NB4 (cell line): ENCODE results near the gene PTGIS.
"Not testable (repeated sequence)": the region's sequence is repeated elsewhere in the genome, so short reads cannot be mapped to it uniquely, and the experiment has no call there.

Source experiments
- POLR2A ChIP-seq: IDR thresholded peaks from 2 replicates; pipeline ENCODE4 v1.6.1; 2011; ENCODE audit warnings: mild to moderate bottlenecking; ENCODE audit not compliant: insufficient read length; ENCODE audit errors: extremely low read depth
- TF ChIP-seq, protein P1 (sequence below): IDR thresholded peaks from one replicate; pipeline ENCODE4 v1.5.1; 2012; ENCODE audit warnings: low read depth, low read length

DNA sequence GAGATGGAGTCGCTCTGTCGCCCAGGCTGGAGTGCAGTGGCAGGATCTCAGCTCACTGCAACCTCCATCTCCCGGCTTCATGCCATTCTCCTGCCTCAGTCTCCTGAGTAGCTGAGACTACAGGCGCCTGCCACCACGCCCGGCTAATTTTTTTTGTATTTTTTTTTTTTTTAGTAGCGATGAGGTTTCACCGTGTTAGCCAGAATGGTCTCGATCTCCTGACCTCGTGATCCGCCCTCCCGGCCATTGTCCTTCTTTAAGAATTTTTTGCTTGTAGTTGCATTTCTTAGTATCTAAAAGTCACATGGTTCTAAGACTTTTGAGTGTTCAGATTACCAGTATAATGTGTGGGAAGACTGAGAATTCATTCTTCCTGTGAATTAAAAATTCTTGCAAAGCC is 2.9 kb downstream of the PTGIS start:
- TF ChIP-seq, protein P1, sequence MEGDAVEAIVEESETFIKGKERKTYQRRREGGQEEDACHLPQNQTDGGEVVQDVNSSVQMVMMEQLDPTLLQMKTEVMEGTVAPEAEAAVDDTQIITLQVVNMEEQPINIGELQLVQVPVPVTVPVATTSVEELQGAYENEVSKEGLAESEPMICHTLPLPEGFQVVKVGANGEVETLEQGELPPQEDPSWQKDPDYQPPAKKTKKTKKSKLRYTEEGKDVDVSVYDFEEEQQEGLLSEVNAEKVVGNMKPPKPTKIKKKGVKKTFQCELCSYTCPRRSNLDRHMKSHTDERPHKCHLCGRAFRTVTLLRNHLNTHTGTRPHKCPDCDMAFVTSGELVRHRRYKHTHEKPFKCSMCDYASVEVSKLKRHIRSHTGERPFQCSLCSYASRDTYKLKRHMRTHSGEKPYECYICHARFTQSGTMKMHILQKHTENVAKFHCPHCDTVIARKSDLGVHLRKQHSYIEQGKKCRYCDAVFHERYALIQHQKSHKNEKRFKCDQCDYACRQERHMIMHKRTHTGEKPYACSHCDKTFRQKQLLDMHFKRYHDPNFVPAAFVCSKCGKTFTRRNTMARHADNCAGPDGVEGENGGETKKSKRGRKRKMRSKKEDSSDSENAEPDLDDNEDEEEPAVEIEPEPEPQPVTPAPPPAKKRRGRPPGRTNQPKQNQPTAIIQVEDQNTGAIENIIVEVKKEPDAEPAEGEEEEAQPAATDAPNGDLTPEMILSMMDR, result not testable (repeated sequence)
- TF ChIP-seq POLR2A, result not testable (repeated sequence)
